ENCODE data around the gene CUEDC1. TPM values are rescaled to one million over a fixed set of nuclear protein-coding genes. Genes with fewer than 3 reads are reported as not detected.

The CUEDC1 gene
- total and polyA plus RNA-seq, 2 of the 4 experiments (the other 2 are of a cell fraction): 4.1 to 21.2 TPM

DNA sequence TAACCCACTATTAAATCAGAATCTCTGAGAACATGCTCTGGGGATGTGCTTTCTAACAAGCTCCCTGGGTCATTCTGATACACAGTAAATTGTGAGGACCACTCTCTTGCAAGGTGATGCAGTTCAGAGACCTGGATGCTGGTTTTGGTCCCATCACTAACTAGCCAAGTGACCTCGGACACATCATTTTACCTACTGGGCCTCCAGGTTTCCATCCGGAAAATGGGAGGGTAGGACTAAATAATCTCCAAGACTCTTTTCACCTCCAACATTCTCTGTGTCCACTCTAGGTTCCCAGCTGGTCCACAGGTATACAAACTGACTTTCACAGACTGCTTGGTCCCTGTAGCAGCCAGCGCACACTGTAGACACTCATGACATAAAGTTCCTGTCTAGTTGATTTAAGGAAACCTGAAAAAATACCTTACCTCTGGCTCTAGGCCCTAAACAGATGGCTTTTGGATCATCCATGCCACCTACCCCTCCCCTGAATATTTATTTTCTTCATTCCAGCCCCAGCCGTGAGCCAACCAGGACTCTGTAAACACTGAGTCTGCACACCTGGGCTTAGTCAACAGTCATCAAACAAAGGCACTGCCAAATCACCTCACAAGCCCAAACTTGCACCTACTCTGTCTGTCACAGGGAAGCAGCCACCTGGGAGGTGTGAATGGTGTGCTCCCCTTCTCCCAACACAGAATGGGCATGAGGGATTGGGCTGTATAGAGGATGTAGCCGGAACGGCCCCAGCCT, 54.0 kb downstream of the CUEDC1 start:
- Histone ChIP-seq H3K56ac (ENCODE audit: extremely low read depth, insufficient read depth, low read length) (no peak overlapping the region), H2AK5ac (ENCODE audit: low read depth, low read length) (no peak overlapping the region), H2BK15ac (ENCODE audit: low read depth, low read length) (no peak overlapping the region), H3K9ac (ENCODE audit: low read depth, low read length) (no peak overlapping the region), H3K36me3 (ENCODE audit: control insufficient read depth, insufficient read depth, low read length) (peaks cover 2% of the 10 kb centered on the region; the same call in 1 of the 2 replicates), H3K4me3 (ENCODE audit: insufficient read depth, low read depth, low read length) (no peak overlapping the region), H2BK5ac (ENCODE audit: low read depth, low read length, poor library complexity, severe bottlenecking) (no peak overlapping the region), H3K27ac (ENCODE audit: insufficient read depth, low read length) (no peak overlapping the region), H3K18ac (ENCODE audit: low read depth, low read length) (no peak overlapping the region), H3K4ac (ENCODE audit: low read depth, low read length) (no peak overlapping the region), H3K23ac (ENCODE audit: low read depth, low read length) (no peak overlapping the region), H3K9me3 (ENCODE audit: control insufficient read depth, insufficient read depth, low read length) (no peaks in the 10 kb centered on the region), H2AK9ac (replicated peaks; ENCODE audit: low read depth, low read length, poor library complexity) (peak overlapping the region; percentile 35), H3K79me1 (ENCODE audit: low read depth in 1 of 2, low read length in 2 of 2) (peaks cover 57 to 79% of the 10 kb centered on the region in 2 experiments), H3K14ac (replicated peaks; ENCODE audit: low read depth, low read length) (no peak overlapping the region), H4K20me1 (ENCODE audit: insufficient read depth, low read length) (peaks cover 4% of the 10 kb centered on the region; the same call in 1 of the 2 replicates), H3K27me3 (ENCODE audit: control insufficient read depth, insufficient read depth, low read length) (no peaks in the 10 kb centered on the region), H2BK120ac (ENCODE audit: low read depth, low read length) (no peak overlapping the region), H4K8ac (ENCODE audit: low read depth in 2 of 2, low read length in 2 of 2) (no peak overlapping the region), H3K9me1 (ENCODE audit: insufficient read depth, low read length) (peaks cover 40% of the 10 kb centered on the region), H2BK20ac (ENCODE audit: low read depth, low read length) (no peak overlapping the region), H4K5ac (ENCODE audit: low read depth, low read length) (no peak overlapping the region), H4K91ac (ENCODE audit: insufficient read depth, low read depth, low read length) (no peak overlapping the region), H3K4me2 (ENCODE audit: low read depth, low read length) (no peak overlapping the region), H3K4me1 (ENCODE audit: control insufficient read depth, insufficient read depth, low read length) (peaks cover 40% of the 10 kb centered on the region), H2AFZ (replicated peaks; ENCODE audit: low read length, poor library complexity) (no peak overlapping the region)
- DNase-seq (no peak), ATAC-seq (ENCODE audit: low read depth) (no peak)
- BruUV-seq (replicated peaks): no TSS peak
- dilution Hi-C loops (cut with HindIII; ENCODE audit: low sequenced_read_pairs, unreplicated experiment): no loop called here
- intact Hi-C loops (cut with micrococcal nuclease): no loop called here
- POLR2A ChIA-PET (ENCODE audit: unreplicated experiment): no interaction called here
- CTCF ChIA-PET: no interaction called here
- no CpG with 5 or more reads among the region's 6 CpGs for WGBS, 2 experiments (ENCODE audit: extremely low coverage in 2 of 2, insufficient read length in 1 of 2)
- TF ChIP-seq MXI1 (IDR thresholded peaks at IDR 0.05; ENCODE audit: borderline replicate concordance, low read depth, low read length) (no peak), CTCF (conservative IDR thresholded peaks at IDR 0.05; ENCODE audit: low read depth, low read length) (no peak), BHLHE40 (IDR thresholded peaks at IDR 0.05; ENCODE audit: low read depth, low read length) (no peak), RFX5 (IDR thresholded peaks at IDR 0.05; ENCODE audit: low read depth, low read length) (no peak)
- in situ Hi-C loops (cut with MboI; ENCODE audit: low sequenced_read_pairs): no loop called here

Data from IMR-90 (cell line).